Measurements from ENCODE around the gene TPD52L2. TPM values are rescaled to one million over a fixed set of nuclear protein-coding genes. Genes with fewer than 3 reads are reported as not detected.
A peak's percentile ranks its signal among the peaks of the same experiment; 100 is the strongest.

TPD52L2 gene
- total and polyA plus RNA-seq, 4 donors: 38.5 to 109 (median 69.9) TPM

DNA sequence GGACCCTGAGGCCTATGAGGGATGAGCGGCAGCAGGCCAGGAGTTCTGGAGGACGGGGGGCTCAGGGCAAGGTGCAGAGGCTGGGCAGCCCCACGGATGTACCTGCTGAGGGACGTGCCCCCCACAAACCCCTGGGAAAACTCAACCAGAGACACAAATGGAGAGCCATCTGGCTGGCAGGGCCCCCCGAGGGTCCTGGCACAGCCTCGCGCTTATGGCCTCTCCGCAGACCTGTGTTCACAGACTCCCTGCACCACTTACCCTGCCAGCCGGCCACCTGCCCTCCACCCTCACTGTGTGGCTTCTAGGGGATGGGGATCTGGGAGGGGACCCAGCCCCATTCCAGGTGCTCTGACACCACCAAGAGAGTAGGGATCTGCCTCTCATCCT is 30.6 kb upstream of the TPD52L2 start:
- Histone ChIP-seq H3K36me3 (ENCODE audit: control insufficient read depth, insufficient read depth, low read length) (peaks cover 5% of the 10 kb centered on the region), H3K27ac (ENCODE audit: low read depth, low read length) (peak overlapping the region; percentile 40), H3K27me3 (ENCODE audit: control insufficient read depth, insufficient read depth, low read length) (peaks cover 5% of the 10 kb centered on the region), H3K4me1 (ENCODE audit: control insufficient read depth, insufficient read depth, low read length) (peaks cover 28% of the 10 kb centered on the region), H3K4me3 (ENCODE audit: low read depth, low read length) (no peak overlapping the region), H3K9me3 (ENCODE audit: control insufficient read depth, insufficient read depth, low read length) (no peaks in the 10 kb centered on the region)
- WGBS (ENCODE audit: insufficient coverage): 55% methylated on average over 3 of the region's 9 CpGs
- peak in 1 of 6 donors; percentile 8 for DNase-seq (ENCODE audit: low read depth in 4 of 6, low spot score in 6 of 6)

DNA sequence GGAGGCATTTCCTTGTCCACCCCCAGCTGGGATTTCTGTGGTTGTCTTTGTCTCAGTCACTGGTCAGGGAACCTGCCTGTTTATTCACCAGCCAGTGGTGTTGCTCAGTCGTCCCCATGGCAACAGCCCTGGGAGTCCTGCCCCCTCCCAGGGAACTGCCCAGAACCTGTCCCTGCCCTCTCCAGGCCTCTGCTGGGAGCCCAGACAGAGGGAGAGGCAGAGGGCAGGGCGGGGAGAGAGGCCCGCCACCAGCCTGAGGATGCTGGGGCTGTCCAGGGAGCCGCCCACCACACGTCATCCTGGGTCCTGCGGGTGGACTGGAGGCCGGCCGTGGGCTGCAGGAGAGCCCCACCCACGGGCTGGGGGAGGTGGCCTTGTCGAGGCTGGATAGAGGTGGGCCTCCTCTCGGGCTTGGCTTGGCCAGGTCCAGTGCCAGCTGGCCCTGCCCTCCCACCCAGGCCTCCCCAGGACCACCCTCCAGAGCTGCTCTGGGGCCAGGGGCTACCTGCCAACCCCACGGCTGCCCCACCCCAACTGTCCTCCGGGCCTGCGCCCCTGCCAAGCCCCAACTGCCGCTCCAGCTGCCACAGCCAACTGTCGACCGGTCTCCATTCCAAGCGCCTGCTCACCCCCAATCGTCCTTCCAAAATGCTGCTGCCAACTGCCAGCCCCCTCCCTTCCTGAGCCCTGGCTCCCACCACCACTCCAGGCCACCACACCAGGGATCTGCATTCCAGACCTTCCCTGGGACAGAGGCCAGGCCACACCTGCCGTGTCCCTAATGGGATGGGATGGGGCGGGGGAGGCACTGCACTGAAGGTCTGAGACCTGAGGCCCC is 29.8 kb upstream of the TPD52L2 start:
- Histone ChIP-seq H3K36me3 (ENCODE audit: control insufficient read depth, insufficient read depth, low read length) (peaks cover 5% of the 10 kb centered on the region), H3K9me3 (ENCODE audit: control insufficient read depth, insufficient read depth, low read length) (no peaks in the 10 kb centered on the region), H3K4me1 (ENCODE audit: control insufficient read depth, insufficient read depth, low read length) (peaks cover 22% of the 10 kb centered on the region), H3K27ac (ENCODE audit: low read depth, low read length) (peak overlapping the region; percentile 52), H3K27me3 (ENCODE audit: control insufficient read depth, insufficient read depth, low read length) (no peaks in the 10 kb centered on the region), H3K4me3 (ENCODE audit: low read depth, low read length) (no peak overlapping the region)
- 21% methylated on average over 20 of the region's 21 CpGs for WGBS (ENCODE audit: insufficient coverage)
- DNase-seq (ENCODE audit: low read depth in 4 of 6, low spot score in 6 of 6): peak in 4 of 6 donors; percentile 43 to 89 (median 64)

DNA sequence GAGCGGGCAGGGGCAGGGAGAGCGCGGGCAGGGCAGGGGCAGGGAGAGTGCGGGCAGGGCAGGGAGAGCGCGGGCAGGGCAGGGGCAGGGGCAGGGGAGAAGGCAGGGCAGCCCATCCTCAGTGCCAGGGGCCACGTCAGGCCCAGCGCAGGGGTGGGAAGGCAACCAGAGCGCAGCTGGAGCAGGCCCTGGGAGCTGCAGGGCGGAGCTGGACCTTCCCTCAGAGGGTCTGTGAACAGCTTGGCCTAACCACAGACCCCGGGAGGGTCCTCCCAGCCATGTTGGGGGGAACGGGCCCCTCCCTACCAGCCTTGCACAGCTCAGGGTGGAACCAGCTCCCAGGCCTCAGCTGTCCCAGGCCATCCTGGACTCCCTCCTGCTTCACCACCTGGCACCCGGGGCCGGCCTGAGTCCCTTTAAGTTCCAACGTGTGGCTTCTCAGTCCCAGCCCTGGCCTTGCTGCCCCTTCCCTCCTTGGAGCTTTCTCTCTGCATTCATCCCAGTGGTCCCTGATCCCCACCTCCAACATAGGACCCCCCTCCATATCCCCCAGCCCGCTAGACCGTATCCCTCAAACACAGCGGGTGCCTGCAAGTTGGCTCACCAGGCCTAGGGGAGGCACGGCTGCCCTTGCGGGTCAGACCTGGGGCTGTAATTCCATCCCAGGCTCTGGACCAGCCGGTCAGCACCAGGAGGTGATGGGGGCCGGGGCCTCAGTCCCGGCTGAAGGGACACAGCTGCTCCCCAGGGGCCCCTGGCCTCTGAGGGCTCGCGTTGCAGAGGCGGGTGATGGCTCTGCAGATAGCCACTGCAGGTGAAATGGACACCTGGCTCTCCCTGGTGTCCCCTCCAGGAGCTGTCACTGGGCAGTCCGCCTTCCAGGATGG is 28.4 kb upstream of the TPD52L2 start:
- DNase-seq (ENCODE audit: low read depth in 4 of 6, low spot score in 6 of 6): no peak
- Histone ChIP-seq H3K27ac (ENCODE audit: low read depth, low read length) (no peak overlapping the region), H3K27me3 (ENCODE audit: control insufficient read depth, insufficient read depth, low read length) (no peaks in the 10 kb centered on the region), H3K4me3 (ENCODE audit: low read depth, low read length) (no peak overlapping the region), H3K36me3 (ENCODE audit: control insufficient read depth, insufficient read depth, low read length) (peaks cover 5% of the 10 kb centered on the region), H3K4me1 (ENCODE audit: control insufficient read depth, insufficient read depth, low read length) (peaks cover 22% of the 10 kb centered on the region), H3K9me3 (ENCODE audit: control insufficient read depth, insufficient read depth, low read length) (no peaks in the 10 kb centered on the region)
- WGBS (ENCODE audit: insufficient coverage): 73% methylated on average over 25 of the region's 27 CpGs

DNA sequence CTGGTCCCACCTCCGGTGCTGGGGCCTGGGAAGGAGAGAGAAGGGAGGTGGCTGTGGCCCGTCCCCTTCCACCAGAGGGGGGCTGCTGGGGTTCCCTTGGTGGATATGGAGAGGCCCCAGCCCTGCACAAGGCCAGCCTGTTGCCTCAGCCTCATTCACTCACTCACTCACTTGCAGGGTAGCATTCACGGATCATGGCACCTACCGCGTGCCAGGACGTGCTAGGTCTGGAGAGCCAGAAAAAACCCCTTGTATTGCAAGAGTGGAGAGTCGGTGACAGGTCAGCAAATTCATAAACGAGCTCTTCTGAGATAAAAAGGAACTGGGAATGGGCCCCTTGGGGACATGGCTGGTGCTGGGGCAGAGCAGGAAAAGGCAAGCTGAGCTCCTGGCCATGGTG is 27.6 kb upstream of the TPD52L2 start:
- Histone ChIP-seq H3K4me3 (ENCODE audit: low read depth, low read length) (no peak overlapping the region), H3K9me3 (ENCODE audit: control insufficient read depth, insufficient read depth, low read length) (no peaks in the 10 kb centered on the region), H3K27me3 (ENCODE audit: control insufficient read depth, insufficient read depth, low read length) (no peaks in the 10 kb centered on the region), H3K36me3 (ENCODE audit: control insufficient read depth, insufficient read depth, low read length) (peaks cover 5% of the 10 kb centered on the region), H3K4me1 (ENCODE audit: control insufficient read depth, insufficient read depth, low read length) (peaks cover 22% of the 10 kb centered on the region), H3K27ac (ENCODE audit: low read depth, low read length) (no peak overlapping the region)
- no peak for DNase-seq (ENCODE audit: low read depth in 4 of 6, low spot score in 6 of 6)
- 57% methylated on average over 6 of the region's 8 CpGs for WGBS (ENCODE audit: insufficient coverage)

DNA sequence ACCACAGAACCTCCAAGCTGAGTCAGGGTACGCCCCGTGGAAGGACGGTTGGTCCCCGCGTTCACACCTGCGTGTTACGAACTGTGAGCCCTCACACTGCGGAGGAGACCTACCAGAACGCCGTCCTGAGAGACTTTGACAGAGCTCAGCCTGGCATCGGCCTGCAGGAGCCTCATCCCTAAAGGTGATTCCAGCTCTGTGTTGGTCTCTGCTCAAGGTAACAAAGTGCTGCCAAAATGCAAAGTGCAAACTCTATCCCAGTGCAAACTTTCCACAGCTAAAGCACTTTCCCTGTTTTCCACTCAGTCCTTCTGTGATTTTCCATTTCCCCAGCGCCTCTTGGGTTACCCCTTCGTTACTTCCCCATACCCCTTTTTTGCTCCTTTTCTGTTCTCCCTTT is 25.4 kb upstream of the TPD52L2 start:
- H3K4me3 ChIP-seq (ENCODE audit: low read depth, low read length): no peak overlapping the region
- no peak for DNase-seq (ENCODE audit: low read depth in 4 of 6, low spot score in 6 of 6)
- no peaks in the 10 kb centered on the region for H3K36me3 ChIP-seq (ENCODE audit: control insufficient read depth, insufficient read depth, low read length)
- no peaks in the 10 kb centered on the region for H3K9me3 ChIP-seq (ENCODE audit: control insufficient read depth, insufficient read depth, low read length)
- H3K27ac ChIP-seq (ENCODE audit: low read depth, low read length): no peak overlapping the region
- H3K4me1 ChIP-seq (ENCODE audit: control insufficient read depth, insufficient read depth, low read length): peaks cover 10% of the 10 kb centered on the region
- H3K27me3 ChIP-seq (ENCODE audit: control insufficient read depth, insufficient read depth, low read length): no peaks in the 10 kb centered on the region
- 89% methylated on average over 13 of the region's 13 CpGs for WGBS (ENCODE audit: insufficient coverage)

DNA sequence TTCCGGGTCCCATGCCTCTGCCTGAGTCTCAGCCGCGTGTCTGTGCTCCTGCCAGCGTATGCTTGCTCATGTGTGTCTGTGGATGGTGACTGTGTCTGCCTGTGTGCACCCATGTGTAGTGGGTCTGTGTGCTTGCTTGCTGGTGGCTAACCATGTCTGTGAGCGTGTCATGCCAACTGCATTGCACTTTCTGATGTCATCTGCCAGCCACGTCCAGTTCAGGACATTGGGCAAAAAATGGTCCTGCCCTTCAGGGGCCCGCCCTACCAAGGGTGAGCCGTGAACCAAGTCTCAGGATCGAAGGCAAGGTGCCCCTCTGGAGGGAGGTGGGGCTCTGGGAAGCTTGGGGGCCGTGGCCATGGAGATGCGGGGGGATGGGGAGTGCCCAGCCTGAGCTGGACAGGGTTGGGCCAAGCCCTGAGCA is 24.7 kb upstream of the TPD52L2 start:
- 78% methylated on average over 11 of the region's 11 CpGs for WGBS (ENCODE audit: insufficient coverage)
- peaks cover 2% of the 10 kb centered on the region for H3K4me1 ChIP-seq (ENCODE audit: control insufficient read depth, insufficient read depth, low read length)

DNA sequence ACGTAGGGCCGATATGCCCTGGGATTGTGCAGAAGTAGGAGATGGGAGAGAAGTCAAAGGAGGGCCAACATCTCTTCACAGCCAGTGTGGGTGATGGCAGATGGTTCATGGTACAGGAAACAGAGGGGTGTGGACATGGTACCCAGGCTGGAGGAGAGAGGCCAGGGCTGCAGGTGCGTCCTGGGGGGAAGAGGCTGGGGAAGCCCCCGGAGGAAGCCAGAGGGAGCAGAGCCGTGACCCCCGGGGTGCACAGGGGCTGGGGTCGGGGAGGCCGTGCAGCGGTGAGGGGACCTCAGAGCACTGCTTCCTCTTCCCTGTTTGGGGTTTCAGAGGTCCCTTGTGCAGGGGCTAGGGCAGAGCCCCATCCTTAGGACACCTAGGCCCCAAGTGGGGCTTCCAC is 22.8 kb upstream of the TPD52L2 start:
- Histone ChIP-seq H3K27ac (ENCODE audit: low read depth, low read length) (no peak overlapping the region), H3K9me3 (ENCODE audit: control insufficient read depth, insufficient read depth, low read length) (no peaks in the 10 kb centered on the region), H3K4me1 (ENCODE audit: control insufficient read depth, insufficient read depth, low read length) (peaks cover 14% of the 10 kb centered on the region), H3K27me3 (ENCODE audit: control insufficient read depth, insufficient read depth, low read length) (peaks cover 12% of the 10 kb centered on the region), H3K4me3 (ENCODE audit: low read depth, low read length) (no peak overlapping the region), H3K36me3 (ENCODE audit: control insufficient read depth, insufficient read depth, low read length) (no peaks in the 10 kb centered on the region)
- DNase-seq (ENCODE audit: low read depth in 4 of 6, low spot score in 6 of 6): no peak
- WGBS (ENCODE audit: insufficient coverage): 79% methylated on average over 9 of the region's 9 CpGs

More for the DNA sequence above, 24.7 kb upstream of the TPD52L2 start:
- H3K27ac ChIP-seq (ENCODE audit: low read depth, low read length): no peak overlapping the region
- H3K36me3 ChIP-seq (ENCODE audit: control insufficient read depth, insufficient read depth, low read length): no peaks in the 10 kb centered on the region
- no peaks in the 10 kb centered on the region for H3K9me3 ChIP-seq (ENCODE audit: control insufficient read depth, insufficient read depth, low read length)
- no peaks in the 10 kb centered on the region for H3K27me3 ChIP-seq (ENCODE audit: control insufficient read depth, insufficient read depth, low read length)
- no peak overlapping the region for H3K4me3 ChIP-seq (ENCODE audit: low read depth, low read length)
- DNase-seq (ENCODE audit: low read depth in 4 of 6, low spot score in 6 of 6): no peak

DNA sequence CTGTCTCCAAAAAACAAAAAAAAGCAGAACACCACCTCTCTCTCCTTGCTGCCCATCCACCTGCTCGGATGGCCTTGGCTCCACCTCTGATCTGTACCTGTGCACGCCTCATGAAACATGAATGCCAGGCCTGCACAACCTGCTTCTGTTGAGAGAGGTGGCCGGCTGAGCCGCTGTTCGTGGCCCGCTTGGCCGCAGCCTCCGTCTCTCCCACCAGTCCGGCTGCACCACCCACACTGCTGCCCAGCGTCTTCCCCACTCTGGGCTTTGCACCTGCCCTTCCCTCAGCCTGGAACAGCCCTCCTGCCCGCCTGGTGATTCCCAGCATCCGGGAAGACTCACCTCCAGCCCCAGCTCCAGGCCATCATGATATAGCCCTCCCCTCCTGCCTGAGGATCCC is 21.8 kb upstream of the TPD52L2 start:
- peaks cover 17% of the 10 kb centered on the region for H3K27me3 ChIP-seq (ENCODE audit: control insufficient read depth, insufficient read depth, low read length)
- no peak overlapping the region for H3K27ac ChIP-seq (ENCODE audit: low read depth, low read length)
- no peak for DNase-seq (ENCODE audit: low read depth in 4 of 6, low spot score in 6 of 6)
- peaks cover 23% of the 10 kb centered on the region for H3K4me1 ChIP-seq (ENCODE audit: control insufficient read depth, insufficient read depth, low read length)
- H3K4me3 ChIP-seq (ENCODE audit: low read depth, low read length): no peak overlapping the region
- H3K36me3 ChIP-seq (ENCODE audit: control insufficient read depth, insufficient read depth, low read length): no peaks in the 10 kb centered on the region
- H3K9me3 ChIP-seq (ENCODE audit: control insufficient read depth, insufficient read depth, low read length): no peaks in the 10 kb centered on the region
- WGBS (ENCODE audit: insufficient coverage): 84% methylated on average over 12 of the region's 12 CpGs

DNA sequence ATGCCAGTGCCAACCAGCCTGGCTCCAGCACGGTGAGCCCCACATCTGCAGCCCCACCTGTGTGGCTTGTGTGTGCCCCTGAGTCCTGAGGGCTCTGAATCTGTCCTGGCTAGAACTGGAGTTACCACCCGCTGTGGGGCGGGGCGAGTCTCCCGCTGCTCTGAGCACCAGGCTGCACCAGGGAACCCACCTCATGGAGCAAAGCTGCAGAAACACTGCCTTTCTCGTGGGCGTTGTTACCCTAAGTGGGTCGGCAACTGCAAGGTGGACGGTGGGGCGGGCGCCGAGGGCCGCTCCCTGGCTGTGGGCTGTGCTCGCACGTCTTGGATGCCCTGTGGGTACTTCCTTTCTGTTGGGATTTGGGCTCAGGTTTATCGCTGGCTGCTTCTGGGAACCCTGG is 21.3 kb upstream of the TPD52L2 start:
- Histone ChIP-seq H3K36me3 (ENCODE audit: control insufficient read depth, insufficient read depth, low read length) (no peaks in the 10 kb centered on the region), H3K27me3 (ENCODE audit: control insufficient read depth, insufficient read depth, low read length) (peaks cover 17% of the 10 kb centered on the region), H3K9me3 (ENCODE audit: control insufficient read depth, insufficient read depth, low read length) (no peaks in the 10 kb centered on the region), H3K27ac (ENCODE audit: low read depth, low read length) (no peak overlapping the region), H3K4me3 (ENCODE audit: low read depth, low read length) (no peak overlapping the region), H3K4me1 (ENCODE audit: control insufficient read depth, insufficient read depth, low read length) (peaks cover 27% of the 10 kb centered on the region)
- DNase-seq (ENCODE audit: low read depth in 4 of 6, low spot score in 6 of 6): no peak
- 72% methylated on average over 16 of the region's 16 CpGs for WGBS (ENCODE audit: insufficient coverage)
